ENCODE measurements around the gene SLCO3A1.

The SLCO3A1 gene

DNA sequence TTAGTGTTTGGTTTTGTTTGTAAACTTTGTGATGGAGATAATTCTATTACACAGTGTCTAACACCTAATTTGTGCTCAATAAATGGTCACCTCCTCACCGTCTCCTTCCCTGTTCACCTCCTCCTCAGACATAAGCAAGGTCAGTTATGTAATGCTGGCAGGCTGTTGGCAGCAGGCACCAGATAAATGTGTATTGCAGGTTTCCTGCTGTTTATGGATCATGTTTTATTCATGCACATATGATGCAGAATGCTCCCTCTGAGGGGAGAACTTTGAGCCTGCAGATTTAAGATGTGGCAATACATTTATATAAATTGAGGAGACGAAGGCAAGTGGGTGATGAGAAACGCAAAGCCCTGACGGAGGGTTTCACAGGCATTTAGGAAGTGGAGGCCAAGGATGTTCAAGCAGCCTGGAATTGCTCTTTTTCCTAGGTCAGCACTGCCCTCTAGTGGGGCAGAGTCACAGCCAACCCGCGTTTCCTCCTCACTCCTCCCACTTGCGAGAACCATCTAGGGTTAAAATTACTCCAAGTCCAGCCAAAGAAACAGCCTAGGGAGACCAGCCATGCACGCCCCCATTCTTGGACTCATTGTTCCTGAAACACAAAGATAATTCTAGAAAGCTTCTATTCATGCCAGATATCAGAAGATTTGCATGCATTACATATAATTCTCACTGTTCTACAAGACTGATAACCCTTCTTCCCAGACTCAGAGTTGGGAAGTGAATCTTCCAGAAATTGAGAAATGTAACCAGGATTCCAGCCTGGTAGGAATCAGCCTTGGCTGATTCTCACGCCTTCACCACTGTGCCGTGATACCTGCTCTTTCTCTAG lies 228.7 kb downstream of the SLCO3A1 start:
- Mint-ChIP-seq H3K4me3 (no peak overlapping the region), H3K4me1 (ENCODE audit: low read depth) (peaks cover 1% of the 10 kb centered on the region), H3K9me3 (no peaks in the 10 kb centered on the region), H3K27me3 (ENCODE audit: low read depth) (no peaks in the 10 kb centered on the region), H3K36me3 (ENCODE audit: low read depth) (no peaks in the 10 kb centered on the region), H3K27ac (no peak overlapping the region)
- DNase-seq (ENCODE audit: low spot score) = peak; percentile 28

DNA sequence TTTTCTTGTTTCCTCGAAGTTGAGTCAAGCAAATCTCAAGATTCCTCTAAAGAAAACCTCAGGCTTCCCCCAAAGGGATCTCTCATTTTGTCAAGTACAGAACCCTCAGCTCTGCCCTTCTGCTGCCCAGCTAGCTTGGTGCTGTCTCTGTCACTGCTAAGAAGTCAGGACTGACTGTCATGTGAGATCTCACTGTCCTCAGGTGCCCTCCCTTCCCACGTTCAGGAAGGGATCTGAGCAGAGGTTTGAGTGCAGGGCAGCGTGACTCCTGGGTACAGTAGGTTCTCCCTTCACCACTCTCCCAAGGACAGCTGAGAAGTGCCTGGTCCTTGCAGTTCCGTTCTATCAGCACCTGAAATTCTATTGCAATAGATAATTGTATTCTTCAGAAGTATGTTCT lies 229.7 kb downstream of the SLCO3A1 start:
- H3K27ac Mint-ChIP-seq = no peak overlapping the region
- no peak for DNase-seq (ENCODE audit: low spot score)
- H3K4me1 Mint-ChIP-seq (ENCODE audit: low read depth) = no peaks in the 10 kb centered on the region
- no peaks in the 10 kb centered on the region for H3K36me3 Mint-ChIP-seq (ENCODE audit: low read depth)
- H3K9me3 Mint-ChIP-seq = no peaks in the 10 kb centered on the region
- H3K27me3 Mint-ChIP-seq (ENCODE audit: low read depth) = no peaks in the 10 kb centered on the region
- no peak overlapping the region for H3K4me3 Mint-ChIP-seq

- Mint-ChIP-seq H3K27ac (no peak overlapping the region), H3K9me3 (no peaks in the 10 kb centered on the region), H3K4me1 (ENCODE audit: low read depth) (peaks cover 1% of the 10 kb centered on the region)
These were observed 233.7 kb downstream of the SLCO3A1 start for GRCh38 chr15:92087211-92087610.

GRCh38 chr15:92091155-92091734 lies 237.7 kb downstream of the SLCO3A1 start:
- no peak overlapping the region for H3K4me3 Mint-ChIP-seq

More at GRCh38 chr15:92087211-92087610, 233.7 kb downstream of the SLCO3A1 start:
- no peaks in the 10 kb centered on the region for H3K27me3 Mint-ChIP-seq (ENCODE audit: low read depth)
- no peak overlapping the region for H3K4me3 Mint-ChIP-seq
- H3K36me3 Mint-ChIP-seq (ENCODE audit: low read depth) = no peaks in the 10 kb centered on the region
- no peak for DNase-seq (ENCODE audit: low spot score)

GRCh38 chr15:92092289-92093105 lies 239.0 kb downstream of the SLCO3A1 start:
- H3K27ac Mint-ChIP-seq = no peak overlapping the region

More at GRCh38 chr15:92091155-92091734, 237.7 kb downstream of the SLCO3A1 start:
- Mint-ChIP-seq H3K4me1 (ENCODE audit: low read depth) (peaks cover 24% of the 10 kb centered on the region), H3K36me3 (ENCODE audit: low read depth) (peaks cover 11% of the 10 kb centered on the region), H3K9me3 (peaks cover 2% of the 10 kb centered on the region), H3K27me3 (ENCODE audit: low read depth) (no peaks in the 10 kb centered on the region), H3K27ac (no peak overlapping the region)
- DNase-seq (ENCODE audit: low spot score) = no peak

DNA sequence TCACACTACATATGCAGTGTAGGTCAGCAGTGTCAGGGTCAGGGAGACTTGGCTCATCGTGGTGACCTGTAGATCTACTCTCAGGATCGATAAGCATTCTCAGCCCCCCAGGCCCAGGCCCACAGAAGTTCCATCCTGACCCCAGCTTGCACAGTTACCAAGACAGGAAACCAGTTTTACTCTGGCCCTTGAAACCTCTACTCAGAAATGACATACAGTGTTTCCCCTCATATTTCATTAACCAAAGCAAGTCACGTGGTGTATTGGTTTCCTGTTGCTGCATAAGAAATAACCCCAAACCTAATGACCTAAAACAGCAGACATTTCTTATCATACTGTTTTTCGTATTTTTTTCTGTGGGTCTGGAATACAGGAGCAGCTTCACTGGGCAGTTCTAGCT lies 242.2 kb downstream of the SLCO3A1 start:
- no peak for DNase-seq (ENCODE audit: low spot score)
- Mint-ChIP-seq H3K9me3 (peaks cover 9% of the 10 kb centered on the region), H3K27me3 (ENCODE audit: low read depth) (no peaks in the 10 kb centered on the region), H3K4me1 (ENCODE audit: low read depth) (peaks cover 50% of the 10 kb centered on the region), H3K27ac (peak overlapping the region; percentile 77), H3K4me3 (peak overlapping the region; percentile 73), H3K36me3 (ENCODE audit: low read depth) (peaks cover 33% of the 10 kb centered on the region)

More at GRCh38 chr15:92092289-92093105, 239.0 kb downstream of the SLCO3A1 start:
- Mint-ChIP-seq H3K9me3 (peaks cover 2% of the 10 kb centered on the region), H3K4me1 (ENCODE audit: low read depth) (peaks cover 35% of the 10 kb centered on the region), H3K27me3 (ENCODE audit: low read depth) (no peaks in the 10 kb centered on the region), H3K36me3 (ENCODE audit: low read depth) (peaks cover 20% of the 10 kb centered on the region), H3K4me3 (no peak overlapping the region)
- no peak for DNase-seq (ENCODE audit: low spot score)

GRCh38 chr15:92097474-92098178 lies 244.1 kb downstream of the SLCO3A1 start:
- H3K27me3 Mint-ChIP-seq (ENCODE audit: low read depth) = no peaks in the 10 kb centered on the region
- peak overlapping the region; percentile 52 for H3K27ac Mint-ChIP-seq
- peaks cover 9% of the 10 kb centered on the region for H3K9me3 Mint-ChIP-seq
- H3K4me1 Mint-ChIP-seq (ENCODE audit: low read depth) = peaks cover 60% of the 10 kb centered on the region
- peak overlapping the region; percentile 55 for H3K4me3 Mint-ChIP-seq
- H3K36me3 Mint-ChIP-seq (ENCODE audit: low read depth) = peaks cover 41% of the 10 kb centered on the region
- peak; percentile 18 for DNase-seq (ENCODE audit: low spot score)

DNA sequence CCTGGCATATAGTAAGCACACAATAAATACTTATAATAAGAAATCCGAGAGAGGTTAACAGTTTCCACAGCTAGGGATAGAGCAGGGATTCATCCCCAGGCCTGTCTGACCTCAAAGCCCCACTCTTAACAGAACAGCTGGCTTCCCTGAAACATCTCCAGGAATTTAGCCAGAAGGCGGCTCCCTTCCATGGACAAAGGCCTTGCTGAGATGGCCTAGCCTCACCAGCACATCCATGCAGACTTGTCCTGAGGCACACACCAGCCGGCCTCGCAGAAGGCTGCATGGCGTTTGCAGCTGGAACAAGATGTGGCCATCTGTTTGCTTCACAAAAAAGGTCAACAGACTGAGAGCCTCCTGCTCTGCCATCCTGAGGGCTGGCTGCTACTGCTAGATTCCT lies 245.4 kb downstream of the SLCO3A1 start:
- DNase-seq (ENCODE audit: low spot score) = no peak
- Mint-ChIP-seq H3K4me1 (ENCODE audit: low read depth) (peaks cover 56% of the 10 kb centered on the region), H3K9me3 (peaks cover 9% of the 10 kb centered on the region), H3K36me3 (ENCODE audit: low read depth) (peaks cover 41% of the 10 kb centered on the region), H3K27ac (no peak overlapping the region), H3K27me3 (ENCODE audit: low read depth) (no peaks in the 10 kb centered on the region), H3K4me3 (no peak overlapping the region)

GRCh38 chr15:92100301-92100700 lies 246.8 kb downstream of the SLCO3A1 start:
- Mint-ChIP-seq H3K36me3 (ENCODE audit: low read depth) (peaks cover 38% of the 10 kb centered on the region), H3K27ac (no peak overlapping the region), H3K4me1 (ENCODE audit: low read depth) (peaks cover 49% of the 10 kb centered on the region)

GRCh38 chr15:92100751-92101150 lies 247.2 kb downstream of the SLCO3A1 start:
- Mint-ChIP-seq H3K9me3 (peaks cover 9% of the 10 kb centered on the region), H3K27ac (no peak overlapping the region), H3K36me3 (ENCODE audit: low read depth) (peaks cover 36% of the 10 kb centered on the region), H3K27me3 (ENCODE audit: low read depth) (no peaks in the 10 kb centered on the region), H3K4me3 (no peak overlapping the region), H3K4me1 (ENCODE audit: low read depth) (peaks cover 44% of the 10 kb centered on the region)
- DNase-seq (ENCODE audit: low spot score) = no peak

More at GRCh38 chr15:92100301-92100700, 246.8 kb downstream of the SLCO3A1 start:
- Mint-ChIP-seq H3K4me3 (no peak overlapping the region), H3K9me3 (peaks cover 9% of the 10 kb centered on the region), H3K27me3 (ENCODE audit: low read depth) (no peaks in the 10 kb centered on the region)
- DNase-seq (ENCODE audit: low spot score) = no peak

DNA sequence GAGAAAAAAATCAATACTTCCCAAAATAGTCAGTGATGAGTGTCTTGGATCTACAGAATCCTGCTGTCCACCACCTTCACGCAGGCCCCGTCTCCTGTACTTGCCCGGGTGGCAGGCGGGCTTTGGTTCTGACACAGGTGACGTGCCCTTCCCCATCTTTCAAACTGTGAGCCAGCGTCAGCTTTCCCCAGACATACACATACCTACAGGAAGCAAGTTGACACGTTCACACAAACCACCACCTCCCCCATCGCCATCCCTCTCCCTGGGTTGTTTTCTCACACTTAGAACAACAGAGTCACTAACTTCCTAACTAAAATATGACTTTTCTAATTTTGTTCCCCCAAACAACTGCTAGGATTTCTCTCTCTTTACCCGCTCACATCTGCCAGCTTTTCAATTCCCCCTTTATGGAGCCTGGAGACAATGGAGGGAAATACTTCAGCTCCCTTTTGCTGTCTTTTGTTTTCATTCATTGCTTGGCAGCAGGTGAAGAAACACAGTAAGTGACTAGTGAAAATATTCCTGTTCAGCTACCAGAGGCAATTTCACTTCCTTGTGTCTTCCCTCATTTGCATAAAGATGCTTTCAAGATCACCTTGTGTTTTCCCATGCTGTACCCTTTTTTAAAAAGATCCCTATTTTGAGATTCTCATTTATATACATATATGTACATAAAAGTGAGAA lies 248.3 kb downstream of the SLCO3A1 start:
- peaks cover 7% of the 10 kb centered on the region for H3K9me3 Mint-ChIP-seq
- H3K27ac Mint-ChIP-seq = peak overlapping the region; percentile 46
- peak overlapping the region; percentile 46 for H3K4me3 Mint-ChIP-seq
- H3K4me1 Mint-ChIP-seq (ENCODE audit: low read depth) = peaks cover 33% of the 10 kb centered on the region
- no peak for DNase-seq (ENCODE audit: low spot score)
- H3K27me3 Mint-ChIP-seq (ENCODE audit: low read depth) = no peaks in the 10 kb centered on the region
- H3K36me3 Mint-ChIP-seq (ENCODE audit: low read depth) = peaks cover 28% of the 10 kb centered on the region

GRCh38 chr15:92102395-92102755 lies 248.9 kb downstream of the SLCO3A1 start:
- Mint-ChIP-seq H3K27me3 (ENCODE audit: low read depth) (no peaks in the 10 kb centered on the region), H3K27ac (no peak overlapping the region), H3K9me3 (peaks cover 7% of the 10 kb centered on the region), H3K36me3 (ENCODE audit: low read depth) (peaks cover 25% of the 10 kb centered on the region), H3K4me3 (no peak overlapping the region), H3K4me1 (ENCODE audit: low read depth) (peaks cover 30% of the 10 kb centered on the region)
- no peak for DNase-seq (ENCODE audit: low spot score)

DNA sequence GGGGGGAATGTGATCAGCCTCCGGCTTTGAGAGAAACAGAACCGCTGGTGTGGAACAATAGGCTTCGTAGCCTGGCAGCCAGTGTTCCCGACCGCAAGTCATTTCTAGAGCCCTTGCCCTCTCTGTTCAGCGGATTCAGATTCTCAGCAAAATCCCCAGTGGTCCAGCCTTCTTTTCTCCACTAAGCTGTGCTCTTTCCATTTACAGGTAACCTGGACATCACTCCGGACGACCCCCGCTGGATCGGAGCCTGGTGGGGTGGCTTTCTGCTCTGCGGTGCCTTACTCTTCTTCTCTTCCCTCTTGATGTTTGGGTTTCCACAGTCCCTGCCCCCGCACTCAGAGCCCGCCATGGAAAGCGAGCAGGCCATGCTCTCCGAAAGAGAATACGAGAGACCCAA lies 250.6 kb downstream of the SLCO3A1 start:
- DNase-seq (ENCODE audit: low spot score) = no peak
- Mint-ChIP-seq H3K4me3 (no peak overlapping the region), H3K36me3 (ENCODE audit: low read depth) (peaks cover 21% of the 10 kb centered on the region), H3K4me1 (ENCODE audit: low read depth) (peaks cover 27% of the 10 kb centered on the region), H3K27me3 (ENCODE audit: low read depth) (no peaks in the 10 kb centered on the region), H3K27ac (no peak overlapping the region), H3K9me3 (peaks cover 7% of the 10 kb centered on the region)
